Measurements from ENCODE around the gene FGA. TPM values are rescaled to one million over a fixed set of nuclear protein-coding genes. Genes with fewer than 3 reads are reported as not detected.

Gene FGA
- total and polyA plus RNA-seq, 9 of the 15 experiments (the other 6 are each of a cell fraction or from before 2014, with no cell fraction given), result 0.04 to 2.5 (median 0.07) TPM; not detected in 5

DNA sequence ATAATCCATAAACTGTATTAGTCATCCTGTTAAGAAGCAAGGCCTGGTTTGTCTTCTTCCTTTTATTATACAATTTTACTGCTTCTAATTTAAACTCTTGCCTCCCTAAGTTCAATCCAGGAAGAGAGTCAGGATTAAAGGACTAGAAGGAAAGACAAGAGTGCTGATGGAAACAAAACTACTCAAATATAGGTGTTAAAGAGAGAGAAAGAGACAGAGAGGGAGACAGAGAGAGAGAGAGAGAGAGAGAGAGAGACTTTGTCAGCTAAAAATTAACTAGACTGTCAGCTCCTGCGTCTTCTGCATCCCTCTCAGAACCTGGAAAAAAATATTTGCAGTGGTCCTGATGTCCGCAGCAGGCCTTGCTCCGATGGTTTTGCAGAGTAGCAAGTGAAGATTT lies 35.4 kb upstream of the FGA start (continued):
- no peak for TF ChIP-seq PREB (CRISPR knock-in tag; IDR thresholded peaks at IDR 0.05)
- TF ChIP-seq ZC3H11A (IDR thresholded peaks at IDR 0.05; ENCODE audit: low read depth, low read length), result no peak
- TF ChIP-seq, protein P1, sequence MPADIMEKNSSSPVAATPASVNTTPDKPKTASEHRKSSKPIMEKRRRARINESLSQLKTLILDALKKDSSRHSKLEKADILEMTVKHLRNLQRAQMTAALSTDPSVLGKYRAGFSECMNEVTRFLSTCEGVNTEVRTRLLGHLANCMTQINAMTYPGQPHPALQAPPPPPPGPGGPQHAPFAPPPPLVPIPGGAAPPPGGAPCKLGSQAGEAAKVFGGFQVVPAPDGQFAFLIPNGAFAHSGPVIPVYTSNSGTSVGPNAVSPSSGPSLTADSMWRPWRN (IDR thresholded peaks at IDR 0.05; ENCODE audit: low read depth), result no peak
- TF ChIP-seq ZNF384 (IDR thresholded peaks at IDR 0.05; ENCODE audit: low read depth, low read length), result no peak

- Histone ChIP-seq H4K20me1 (replicated peaks; ENCODE audit: control insufficient read depth, insufficient read depth, low read length) (no peaks in the 10 kb centered on the region), H2AFZ (ENCODE audit: low read depth, low read length) (no peak overlapping the region), H3K27ac (ENCODE audit: extremely low read depth, low read depth, low read length) (no peak overlapping the region), H3K79me2 (ENCODE audit: control insufficient read depth, insufficient read depth, low read length) (no peaks in the 10 kb centered on the region), H3K9me3 (replicated peaks; ENCODE audit: control insufficient read depth, insufficient read depth, low read depth, low read length) (no peaks in the 10 kb centered on the region), H3K4me1 (replicated peaks in 1 of 2; ENCODE audit: control insufficient read depth in 2 of 2, insufficient read depth in 2 of 2, low read length in 2 of 2) (peaks cover 0 to 9% of the 10 kb centered on the region in 2 experiments; a peak in 2 of 5 replicates), H3K9me1 (ENCODE audit: control insufficient read depth, insufficient read depth, low read length) (no peaks in the 10 kb centered on the region), H3K9ac (ENCODE audit: insufficient read depth in 1 of 2, low read depth in 2 of 2, low read length in 2 of 2) (no peak overlapping the region), H3K4me2 (ENCODE audit: insufficient read depth, low read length) (no peak overlapping the region), H3K27me3 (ENCODE audit: control insufficient read depth in 2 of 2, insufficient read depth in 2 of 2, low read length in 2 of 2) (peaks cover 2 to 17% of the 10 kb centered on the region in 2 experiments; a peak in 3 of 5 replicates), H3K36me3 (ENCODE audit: control insufficient read depth, insufficient read depth, low read length) (no peaks in the 10 kb centered on the region), H3K4me3 (no peak overlapping the region)
- POLR2A ChIA-PET, result no interaction called here
- DNase-seq (ENCODE audit: extremely low read depth in 1 of 4, low spot score in 3 of 4), result no peak
- in situ Hi-C loops (cut with MboI), result loop anchor here (10.0 kb wide), 1 partner anchor 1301 kb away; no protein-coding TSS in a partner anchor
- 0% methylated on average over 7 of the region's 7 CpGs for WGBS (ENCODE audit: insufficient coverage, low coverage, missing lambda C conversion rate)
- CTCF ChIA-PET (ENCODE audit: low intra/inter-chr PET ratio), result interaction anchor here (0.8 kb wide), 1 partner anchor 64 kb away, joined by 3 read pairs; no protein-coding TSS in a partner anchor
- no peak for ATAC-seq
- FAIRE-seq, result no peak
- intact Hi-C loops (cut with micrococcal nuclease), result loop anchor here (10.0 kb wide), 1 partner anchor 751 kb away; the partner anchor contains the start of gene MAP9
- no TSS peak for BruUV-seq (replicated peaks)
- no peak for TF ChIP-seq TBP (optimal IDR thresholded peaks at IDR 0.05; ENCODE audit: low read depth, low read length)
- no peak for TF ChIP-seq ASH1L (IDR thresholded peaks at IDR 0.05; ENCODE audit: borderline replicate concordance, low read depth, partially characterized antibody)
- TF ChIP-seq U2AF2 (optimal IDR thresholded peaks at IDR 0.05; ENCODE audit: low read depth, low read length), result no peak
- TF ChIP-seq ZMIZ1 (IDR thresholded peaks at IDR 0.05; ENCODE audit: low read depth in 2 of 2, low read length in 2 of 2), result no peak
- no peak for TF ChIP-seq CAMTA2 (CRISPR knock-in tag; conservative IDR thresholded peaks at IDR 0.05)
- TF ChIP-seq ZNF124 (CRISPR knock-in tag; IDR thresholded peaks at IDR 0.05), result no peak
- TF ChIP-seq SNIP1 (IDR thresholded peaks at IDR 0.05; ENCODE audit: low read depth), result no peak
- TF ChIP-seq, protein P2, sequence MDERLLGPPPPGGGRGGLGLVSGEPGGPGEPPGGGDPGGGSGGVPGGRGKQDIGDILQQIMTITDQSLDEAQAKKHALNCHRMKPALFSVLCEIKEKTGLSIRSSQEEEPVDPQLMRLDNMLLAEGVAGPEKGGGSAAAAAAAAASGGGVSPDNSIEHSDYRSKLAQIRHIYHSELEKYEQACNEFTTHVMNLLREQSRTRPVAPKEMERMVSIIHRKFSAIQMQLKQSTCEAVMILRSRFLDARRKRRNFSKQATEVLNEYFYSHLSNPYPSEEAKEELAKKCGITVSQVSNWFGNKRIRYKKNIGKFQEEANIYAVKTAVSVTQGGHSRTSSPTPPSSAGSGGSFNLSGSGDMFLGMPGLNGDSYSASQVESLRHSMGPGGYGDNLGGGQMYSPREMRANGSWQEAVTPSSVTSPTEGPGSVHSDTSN (CRISPR knock-in tag; IDR thresholded peaks at IDR 0.05; ENCODE audit: low read depth), result no peak
- TF ChIP-seq, protein P2 (tag; conservative IDR thresholded peaks at IDR 0.05; ENCODE audit: low read depth), result no peak
These were observed 33.5 kb upstream of the FGA start for GRCh38 chr4:154623995-154624394.

Data from K562 (cell line).